GM18868 (cell line): Measurements from ENCODE around the gene BOD1.

ENCODE experiments used
- ATAC-seq: cut with Tn5 transposase; IDR thresholded peaks from one replicate; pipeline ENCODE4 v1.9.1; 2021; ENCODE audit warnings: mild to moderate bottlenecking, moderate library complexity; ENCODE audit not compliant: unreplicated experiment

The BOD1 gene

DNA sequence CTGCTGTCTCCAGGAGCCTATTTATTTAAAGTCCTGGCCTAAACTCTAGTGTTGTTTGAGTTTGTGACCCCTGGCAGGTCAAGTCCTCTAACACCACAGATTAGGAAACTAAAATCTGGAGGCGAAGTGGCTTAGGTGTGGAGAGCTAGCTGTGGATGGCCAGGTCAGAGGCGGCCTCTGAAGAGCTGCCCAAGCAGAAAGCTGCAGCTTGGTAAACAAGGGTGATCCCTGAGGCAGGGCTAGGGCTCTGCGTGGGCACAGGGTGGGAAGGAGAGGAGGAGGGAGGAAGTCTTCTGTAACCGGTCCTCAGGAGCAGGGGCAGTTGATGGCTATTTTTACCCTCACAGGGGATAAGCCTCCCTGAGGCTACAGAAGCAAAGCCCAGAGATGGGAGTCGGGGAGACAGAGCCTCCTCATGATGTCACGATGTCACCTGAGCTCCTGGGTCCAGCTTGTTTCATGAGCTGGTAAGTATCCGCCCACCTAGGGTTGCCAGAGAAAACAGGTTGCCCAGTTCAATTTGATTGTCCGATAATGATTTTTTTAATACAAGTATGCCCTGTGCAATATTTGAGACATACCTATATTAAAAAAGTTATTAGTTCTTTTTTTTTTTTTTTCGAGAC lies 25.9 kb upstream of the BOD1 start:
- no peak for ATAC-seq

DNA sequence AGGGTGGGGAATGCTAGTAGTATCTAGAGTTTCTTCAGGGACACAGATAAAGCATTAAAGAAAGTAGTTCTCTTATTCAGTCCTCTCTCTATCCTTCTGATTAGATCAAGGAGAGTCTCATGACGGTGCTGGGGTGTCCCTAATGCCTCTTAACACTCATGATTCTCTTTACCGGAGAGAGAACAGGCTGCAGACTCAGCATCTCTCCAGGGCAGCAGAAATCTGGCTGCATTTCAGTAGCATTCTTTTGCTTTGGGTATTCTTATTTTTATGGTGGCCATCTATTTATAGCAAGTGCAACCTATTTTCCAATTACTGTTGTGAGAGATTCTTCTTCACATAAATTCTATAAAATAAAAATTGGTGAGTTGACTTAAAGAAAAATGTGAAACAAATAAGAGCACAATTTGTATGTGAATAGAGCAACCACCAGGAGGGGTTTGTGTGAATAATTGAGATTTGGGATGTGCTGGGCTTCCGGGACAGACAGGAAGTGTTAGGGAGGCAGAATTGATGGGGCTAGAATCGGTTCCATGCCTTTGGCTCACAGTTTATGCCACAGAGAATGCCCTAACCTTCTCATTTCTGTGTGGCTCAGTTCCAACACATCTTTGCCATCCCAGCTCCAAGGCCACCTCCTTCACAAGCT lies 23.8 kb upstream of the BOD1 start:
- no peak for ATAC-seq

DNA sequence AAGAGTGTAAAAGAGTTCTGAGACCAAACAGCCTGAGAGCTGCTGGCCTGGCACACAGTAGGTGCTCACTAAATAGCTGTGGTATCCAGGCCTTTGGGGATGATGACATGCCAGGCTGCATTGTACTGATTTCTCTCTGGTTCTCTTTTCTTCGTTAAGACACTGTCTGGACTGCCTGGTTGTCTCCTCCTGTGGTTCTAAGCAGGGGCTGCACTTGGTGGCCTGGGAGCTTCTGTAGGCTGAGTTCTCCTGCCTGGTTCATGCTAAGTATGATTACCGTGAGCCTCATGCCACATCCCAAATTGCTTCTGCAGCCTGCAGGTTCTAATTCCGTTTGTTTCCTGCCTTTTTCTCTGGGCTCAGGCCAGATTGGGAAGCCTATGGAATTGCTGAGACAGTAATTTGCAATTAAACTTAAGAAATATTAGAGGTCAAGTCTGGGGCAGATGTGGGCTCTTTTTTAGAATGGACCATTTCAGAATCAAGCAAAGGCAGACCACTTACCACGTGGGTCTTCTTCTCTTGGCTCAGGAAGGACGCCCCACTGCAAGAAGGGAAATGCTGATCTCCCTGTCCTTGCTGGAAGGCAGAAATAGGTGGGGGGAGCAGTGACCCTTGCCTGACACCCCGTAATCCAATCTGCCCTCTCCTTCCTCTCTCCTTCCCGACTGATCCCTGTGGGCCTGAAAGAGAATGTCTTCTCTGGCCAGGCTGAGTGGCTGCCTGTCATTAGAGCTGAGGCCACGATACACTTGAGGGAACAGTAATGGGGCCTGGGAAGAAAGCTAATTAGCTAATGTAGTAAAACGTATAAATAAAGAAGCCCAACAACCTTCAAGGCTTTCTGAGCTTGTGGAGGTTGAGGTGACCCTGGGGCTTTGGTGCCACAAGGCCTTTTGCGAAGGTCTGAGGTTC lies 21.9 kb upstream of the BOD1 start:
- no peak for ATAC-seq

DNA sequence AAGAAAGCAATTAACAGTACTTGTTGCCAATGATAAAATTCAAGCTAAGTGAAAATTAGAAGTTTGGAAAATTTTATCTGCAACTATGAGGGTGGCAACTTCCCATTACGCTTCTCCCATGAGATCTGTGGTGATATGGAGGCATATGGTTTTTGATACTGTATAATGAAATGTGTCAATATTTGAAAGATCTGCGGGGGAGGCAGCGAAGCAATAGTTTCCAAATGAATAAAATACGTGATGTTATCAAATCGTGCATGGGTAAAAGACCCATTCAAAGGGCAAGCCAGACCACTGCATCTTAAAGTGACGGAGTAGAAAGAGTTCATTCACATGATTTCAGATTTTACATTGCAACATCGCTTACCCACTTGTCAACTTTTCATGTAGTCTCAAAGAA lies 20.9 kb upstream of the BOD1 start:
- no peak for ATAC-seq

DNA sequence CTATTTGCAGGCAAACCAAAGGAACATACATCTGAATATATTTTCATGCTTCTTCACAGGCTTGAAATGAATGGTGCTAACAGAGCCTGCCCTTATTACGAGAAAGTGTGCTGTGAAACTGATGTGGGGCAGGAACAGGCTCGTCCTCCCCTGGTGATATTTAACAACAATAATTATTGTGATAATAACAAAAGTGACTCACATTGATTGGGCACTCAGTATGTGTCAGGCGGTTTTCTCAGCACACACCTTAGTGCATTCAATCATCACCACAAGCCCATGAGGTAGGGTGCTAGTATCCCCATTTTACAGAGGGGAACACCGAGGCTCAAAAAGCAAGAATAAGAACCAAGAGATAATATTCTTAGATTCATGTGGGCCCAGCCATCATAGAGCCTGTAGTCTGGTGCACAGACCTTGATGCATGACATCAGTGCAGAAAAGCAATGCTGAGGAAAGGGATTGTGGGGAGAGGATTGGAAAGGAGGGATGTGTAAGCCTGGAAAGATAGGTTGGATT lies 18.1 kb upstream of the BOD1 start:
- no peak for ATAC-seq

DNA sequence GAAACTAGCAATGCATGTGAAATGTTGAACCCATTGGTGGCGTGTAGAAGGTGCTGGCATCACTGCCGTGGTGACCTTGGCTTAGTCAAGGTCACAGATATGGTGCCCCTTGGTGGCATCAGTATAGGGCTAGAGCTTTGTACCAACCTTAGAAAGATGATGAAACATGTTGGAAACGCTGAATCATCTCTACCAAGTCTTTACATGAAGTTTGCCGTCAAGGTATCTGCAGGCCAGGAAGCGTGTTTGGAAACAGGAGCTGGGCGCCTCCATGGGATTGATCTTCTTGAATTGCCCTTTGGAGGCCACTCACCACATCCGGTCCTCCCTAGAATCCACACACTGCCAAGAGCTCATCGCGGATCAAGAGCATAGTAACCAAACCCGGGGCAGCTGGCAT lies 16.9 kb upstream of the BOD1 start:
- no peak for ATAC-seq

DNA sequence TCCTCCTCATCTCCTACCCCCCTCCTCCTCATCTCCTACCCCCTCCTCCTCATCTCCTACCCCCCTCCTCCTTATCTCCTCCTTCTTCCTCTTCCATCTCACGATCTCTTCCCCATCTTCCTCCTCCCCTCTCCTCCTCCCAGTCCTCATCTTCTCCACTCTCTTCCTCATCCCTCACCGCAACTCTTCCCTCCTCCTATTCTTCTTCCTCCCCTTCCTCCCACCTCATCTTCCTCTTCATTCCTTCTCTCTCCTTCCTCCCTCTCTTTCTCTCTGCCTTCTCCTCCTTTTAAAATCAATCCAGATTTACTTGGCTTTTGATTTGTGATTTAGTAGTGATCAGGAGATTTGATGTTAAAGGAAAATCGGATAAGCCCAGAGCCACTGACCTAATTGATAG lies 15.0 kb upstream of the BOD1 start:
- no peak for ATAC-seq

DNA sequence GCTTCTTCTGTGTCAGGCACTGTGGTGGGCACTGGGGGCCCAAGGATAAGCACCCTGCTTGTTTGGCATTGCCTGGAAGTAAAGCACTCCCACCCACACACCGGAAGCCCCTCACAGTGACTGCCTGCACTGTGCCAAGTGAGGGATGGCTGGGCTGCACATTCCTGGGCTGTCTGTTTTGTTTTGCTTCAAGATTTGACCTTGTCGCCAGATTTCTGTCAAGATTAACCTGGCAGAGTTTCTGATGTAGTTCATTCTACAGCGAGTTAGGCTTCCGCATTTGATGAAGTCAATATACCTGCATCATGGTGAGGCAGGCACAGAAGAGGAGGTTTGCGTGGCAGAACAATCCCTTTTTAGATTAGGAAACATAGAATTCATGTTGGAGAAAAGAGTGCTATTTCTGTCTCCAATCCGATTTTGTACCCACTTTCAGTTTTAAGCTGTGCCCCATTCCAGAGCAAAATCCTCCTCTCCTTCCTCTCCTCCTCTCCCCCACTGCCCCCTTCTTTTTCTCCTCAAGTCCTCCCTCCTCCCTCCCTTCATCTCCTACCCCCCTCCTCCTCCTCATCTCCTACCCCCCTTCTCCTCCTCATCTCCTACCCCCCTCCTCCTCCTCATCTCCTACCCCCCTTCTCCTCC lies 14.4 kb upstream of the BOD1 start:
- ATAC-seq, result no peak

DNA sequence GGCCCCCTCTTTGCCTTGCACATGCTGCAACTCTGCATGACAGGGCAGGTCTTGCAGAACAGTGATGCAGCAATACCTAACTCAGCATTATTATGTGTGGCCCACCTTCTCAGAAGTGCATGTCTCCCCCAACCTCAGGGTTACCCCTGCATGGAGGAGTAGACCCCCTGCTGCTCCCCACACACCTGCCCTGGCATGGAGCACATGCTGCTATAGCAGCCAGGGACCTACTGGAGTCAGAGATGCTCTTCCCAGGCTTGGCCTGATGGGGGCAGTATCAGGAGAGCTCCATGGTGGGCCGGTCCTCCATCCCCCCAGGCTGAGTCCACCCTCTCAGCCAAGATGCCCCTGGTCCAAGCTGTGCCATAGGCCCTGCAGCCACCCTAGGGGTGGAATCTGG lies 13.2 kb upstream of the BOD1 start:
- peak; percentile 52 for ATAC-seq

DNA sequence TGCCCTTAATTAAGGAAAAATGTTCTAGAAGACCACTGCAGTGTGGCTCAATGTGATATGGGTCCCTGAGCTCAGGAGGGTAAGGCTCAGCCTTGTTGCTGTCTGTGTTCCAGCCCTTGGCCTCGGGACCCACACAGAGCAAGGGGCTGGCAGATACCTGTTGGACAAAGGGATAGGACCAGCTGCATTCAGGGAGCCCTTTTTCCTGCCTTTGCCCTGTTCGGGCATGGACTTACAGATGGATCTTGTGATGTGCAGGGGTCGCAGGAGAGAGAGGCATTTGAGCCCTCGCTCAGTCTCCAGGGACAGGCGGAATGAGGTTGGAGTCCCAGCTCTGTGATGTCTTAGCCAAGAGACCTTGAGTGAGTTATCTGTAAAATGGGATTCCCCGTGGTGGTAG lies 12.1 kb upstream of the BOD1 start:
- no peak for ATAC-seq

DNA sequence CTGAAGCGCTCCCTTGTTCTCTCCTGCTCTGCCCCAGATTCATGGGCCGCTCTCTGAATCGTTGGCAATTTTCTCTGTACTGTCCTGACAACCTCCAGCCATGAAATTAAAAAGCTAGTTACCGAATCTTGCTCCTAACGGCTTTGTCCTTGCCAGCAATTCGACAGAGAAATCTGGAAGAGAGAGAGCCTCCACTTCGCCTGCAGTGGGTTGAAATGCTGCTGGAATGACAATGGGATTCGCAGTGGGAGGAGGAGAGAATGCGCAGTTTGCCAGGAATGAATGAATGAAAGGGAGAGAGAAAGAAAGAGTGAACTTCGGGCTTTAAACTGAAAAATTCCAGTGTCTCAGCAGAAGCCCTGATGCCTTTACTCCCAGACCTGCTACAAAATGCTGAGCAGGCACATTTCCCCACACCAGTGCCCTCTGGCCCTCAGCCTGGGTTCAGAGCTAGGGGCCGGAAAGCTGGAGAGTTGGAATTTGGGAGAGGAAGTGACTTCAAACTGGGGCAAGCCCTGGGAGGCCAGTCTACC lies 11.5 kb upstream of the BOD1 start:
- no peak for ATAC-seq

DNA sequence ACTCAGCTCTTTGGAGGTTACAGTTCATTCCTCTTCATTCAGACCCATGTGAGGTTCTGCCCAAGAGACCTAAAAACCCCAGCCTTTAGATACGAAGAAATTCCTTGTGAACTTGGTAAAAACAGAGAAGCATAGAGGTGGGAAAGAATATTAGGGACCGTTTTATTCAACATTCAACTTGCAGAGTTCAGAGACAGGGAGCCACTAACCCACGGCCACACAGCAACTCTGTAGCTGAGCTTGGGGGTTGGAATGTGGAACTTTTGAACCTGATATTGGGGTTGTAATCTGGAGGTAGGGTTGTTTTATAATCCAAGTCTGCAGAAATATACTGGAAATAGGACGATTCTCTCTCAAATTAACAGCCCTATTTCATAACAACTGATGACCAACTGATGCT lies 10.8 kb upstream of the BOD1 start:
- no peak for ATAC-seq

DNA sequence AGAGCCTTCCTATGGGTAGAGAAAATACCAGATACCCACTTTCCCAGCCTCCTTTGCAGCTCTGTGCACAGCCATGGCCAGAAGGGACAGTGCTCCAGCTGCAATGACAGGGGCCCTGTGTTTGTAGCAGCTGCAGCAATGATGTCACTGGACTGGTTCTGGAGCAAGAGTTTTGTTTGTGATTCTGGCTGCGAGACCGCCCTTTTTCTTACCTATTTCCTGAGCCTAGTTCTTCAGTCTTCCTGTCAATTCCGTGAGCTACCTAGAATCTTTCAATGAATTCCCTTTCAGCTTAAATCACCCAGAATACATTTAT lies 10.0 kb upstream of the BOD1 start:
- no peak for ATAC-seq

DNA sequence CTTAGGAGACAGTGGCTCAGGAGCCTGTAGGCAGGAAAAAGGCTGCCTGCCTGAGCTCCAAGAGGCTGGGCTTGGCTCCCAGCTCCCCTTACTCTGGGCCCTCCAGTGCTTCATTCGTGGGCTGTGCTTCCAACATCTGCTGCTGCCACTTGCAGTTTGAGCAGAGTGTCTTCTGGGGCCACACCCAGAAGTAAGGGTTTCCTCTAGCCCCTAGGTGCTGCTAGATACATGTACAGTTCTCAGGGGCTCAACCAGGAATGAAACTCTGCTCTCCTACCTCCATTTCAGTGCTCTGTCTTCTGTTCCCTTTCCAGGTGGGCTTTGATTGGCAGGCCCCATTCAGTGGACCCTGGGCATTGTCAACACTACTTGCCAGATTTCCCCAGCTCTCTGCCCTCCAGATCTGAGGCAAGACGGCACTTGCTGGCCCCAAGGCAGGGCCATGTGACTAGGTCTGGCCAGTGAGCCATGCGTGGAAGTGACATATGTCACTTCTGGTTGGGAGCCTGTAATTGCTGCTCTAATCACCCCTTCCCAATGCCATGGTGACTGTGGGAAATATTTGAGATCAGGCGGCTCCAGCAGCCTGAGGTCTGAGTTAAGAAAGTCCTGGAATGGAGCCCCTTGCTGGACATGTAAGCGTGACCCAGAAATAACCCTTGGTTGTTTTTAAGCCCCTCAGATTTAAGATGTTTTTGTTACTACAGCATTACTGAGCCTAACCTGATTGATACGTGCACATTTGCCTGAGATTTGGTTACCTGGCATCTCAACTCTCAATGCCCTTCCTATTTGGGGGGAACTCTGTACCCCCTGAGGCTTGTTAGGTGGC lies 9.4 kb upstream of the BOD1 start:
- peak; percentile 53 for ATAC-seq

DNA sequence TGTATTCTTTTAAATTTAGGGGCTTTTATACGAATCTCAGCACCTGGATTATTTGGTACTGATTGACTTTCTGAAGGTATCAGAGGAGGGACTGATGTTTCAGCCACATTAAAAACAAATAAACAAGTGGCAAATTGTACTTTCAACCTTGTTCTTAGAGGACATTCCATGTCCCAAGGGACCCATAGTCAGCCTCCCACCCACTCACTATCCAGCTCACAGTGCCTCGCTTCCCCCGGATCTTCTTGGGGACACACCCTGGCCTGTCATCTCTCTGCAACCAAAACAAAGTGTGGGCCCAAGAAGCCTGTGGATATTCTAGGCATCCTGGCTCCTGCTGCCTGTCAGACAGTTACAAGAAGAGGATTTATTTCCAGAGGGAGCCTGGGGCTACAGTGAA lies 8.8 kb upstream of the BOD1 start:
- no peak for ATAC-seq

DNA sequence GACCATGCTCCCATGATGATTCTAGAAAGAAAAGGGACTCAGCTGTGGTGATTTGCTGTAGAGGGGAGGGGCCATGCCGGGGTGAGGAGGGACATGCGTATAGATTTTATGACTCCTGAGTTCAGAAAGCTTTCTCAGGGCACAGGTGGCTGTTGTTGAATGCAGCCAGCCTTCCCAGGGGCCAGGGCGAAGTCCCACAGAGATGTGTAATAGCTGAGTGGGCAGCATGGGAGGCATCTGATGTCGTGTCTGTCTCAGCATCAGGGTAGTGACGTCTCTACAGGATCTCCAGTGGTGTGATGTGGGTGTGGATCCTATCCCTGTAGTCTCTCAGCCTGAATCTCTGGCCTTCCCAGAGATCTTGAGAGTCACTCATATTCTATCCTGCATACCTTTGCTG lies 7.8 kb upstream of the BOD1 start:
- ATAC-seq, result no peak

DNA sequence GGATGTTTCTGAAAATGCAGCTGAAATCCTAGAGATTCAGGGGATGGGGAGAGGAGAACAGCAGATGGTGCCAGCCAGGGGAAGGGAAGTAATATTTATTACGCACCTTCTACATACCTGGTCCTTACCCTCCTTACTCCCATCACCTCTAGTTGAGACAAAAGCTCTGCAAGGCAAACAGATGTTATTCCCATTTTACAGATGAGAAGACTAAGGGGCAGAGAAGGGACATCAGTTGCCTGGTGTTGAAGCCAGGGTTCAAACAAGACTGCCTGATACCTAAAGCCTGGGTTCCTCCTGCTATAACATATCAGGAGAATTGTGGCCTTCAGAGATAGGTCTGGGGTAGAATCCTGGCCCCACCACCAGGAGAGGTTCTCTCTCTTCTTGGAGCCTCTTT lies 7.3 kb upstream of the BOD1 start:
- no peak for ATAC-seq

DNA sequence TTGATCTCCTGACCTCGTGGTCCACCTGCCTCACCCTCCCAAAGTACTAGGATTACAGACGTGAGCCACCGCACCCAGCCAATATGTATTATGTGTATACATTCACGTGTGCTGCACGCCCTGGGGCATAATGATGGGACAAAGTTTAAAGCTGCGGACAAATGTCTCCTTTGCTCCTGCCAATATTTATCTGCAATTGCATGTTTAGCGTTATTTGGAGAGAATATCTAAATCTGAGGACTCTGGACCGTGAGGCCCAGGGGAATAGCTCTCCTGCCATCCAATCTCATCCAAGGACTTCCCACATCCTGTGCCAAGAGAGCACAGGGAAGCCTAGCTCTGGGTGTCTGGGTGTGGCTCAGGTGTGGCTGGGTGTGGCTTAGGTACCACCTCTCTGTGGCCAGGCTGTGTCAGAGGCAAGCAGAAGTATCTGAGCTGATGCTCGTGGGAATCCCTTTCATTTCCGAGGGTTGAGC lies 6.9 kb upstream of the BOD1 start:
- no peak for ATAC-seq

DNA sequence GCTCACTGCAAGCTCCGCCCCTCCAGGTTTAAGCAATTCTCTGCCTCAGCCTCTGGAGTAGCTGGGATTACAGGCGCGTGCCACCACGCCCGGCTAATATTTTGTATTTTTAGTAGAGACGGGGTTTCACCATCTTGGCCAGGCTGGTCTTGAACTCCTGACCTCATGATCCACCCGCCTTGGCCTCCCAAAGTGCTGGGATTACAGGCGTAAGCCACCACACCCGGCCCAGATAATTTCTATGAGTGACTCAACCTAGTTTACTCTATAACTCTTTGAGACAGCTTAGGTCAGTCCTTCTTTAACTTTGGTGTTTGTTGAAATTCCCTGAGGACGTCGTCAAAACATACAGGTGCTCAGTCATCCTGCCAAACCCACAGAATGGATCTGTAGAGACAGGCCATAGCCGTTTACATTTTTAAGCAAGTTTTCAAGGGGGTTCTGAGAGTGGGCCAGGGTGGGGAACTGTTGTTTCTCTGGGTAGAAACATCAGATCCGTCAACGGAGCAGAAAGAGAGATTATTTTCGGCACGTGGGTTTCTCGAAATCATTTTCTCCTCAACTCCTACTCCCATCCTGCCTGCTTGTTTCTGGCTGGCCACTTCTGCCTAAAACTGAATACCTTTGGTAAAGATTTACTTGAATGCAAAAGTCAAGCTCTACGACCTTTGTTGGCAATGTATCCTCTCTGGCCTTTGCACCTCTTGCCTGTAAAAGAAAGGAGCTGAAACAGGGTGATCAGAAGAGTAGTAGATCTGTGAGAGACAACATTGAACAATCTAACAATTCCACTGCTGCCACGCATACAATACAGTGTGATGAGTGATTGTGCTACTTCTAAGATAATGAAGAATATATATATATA lies 6.0 kb upstream of the BOD1 start:
- ATAC-seq, result no peak
